ENCODE measurements around the gene TBC1D1.

The TBC1D1 gene

DNA sequence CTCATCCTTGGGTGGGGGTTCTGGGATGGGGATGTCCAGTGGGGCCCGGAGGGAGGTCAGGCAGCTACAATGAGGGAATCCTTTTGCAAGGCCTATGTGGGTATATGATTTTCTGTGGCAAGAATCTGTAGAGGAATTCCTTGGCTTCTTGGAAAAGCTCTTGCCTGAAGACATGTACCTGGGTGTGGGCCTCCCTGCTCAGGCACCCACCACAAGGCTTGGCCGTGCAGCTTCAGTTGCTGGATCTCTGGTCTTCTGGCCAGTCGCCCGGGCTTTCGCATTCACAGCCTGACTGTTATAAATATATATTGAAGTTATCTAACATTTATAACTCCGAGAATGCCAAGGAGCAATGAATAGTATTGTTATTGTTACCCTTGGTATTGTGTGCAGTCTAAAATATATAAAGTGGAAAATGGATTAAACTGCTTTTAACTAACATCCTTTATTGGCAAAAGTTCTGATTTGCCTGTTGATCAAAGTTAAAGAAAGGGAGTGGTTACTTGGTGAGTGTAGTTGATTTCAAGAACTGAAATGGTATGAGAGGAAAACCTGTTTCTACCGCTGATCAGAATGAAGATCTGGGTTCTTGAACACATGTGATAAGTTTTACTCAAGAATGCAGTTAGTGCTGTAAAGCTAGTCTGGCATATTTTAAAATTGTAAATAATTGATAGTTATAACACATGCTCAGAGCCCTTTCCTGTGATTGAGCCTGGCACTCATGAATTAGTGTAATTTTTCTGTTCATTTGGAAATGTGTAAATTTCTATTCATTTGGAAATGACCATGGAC, 105.3 kb downstream of the TBC1D1 start:
- DNase-seq = no peak

DNA sequence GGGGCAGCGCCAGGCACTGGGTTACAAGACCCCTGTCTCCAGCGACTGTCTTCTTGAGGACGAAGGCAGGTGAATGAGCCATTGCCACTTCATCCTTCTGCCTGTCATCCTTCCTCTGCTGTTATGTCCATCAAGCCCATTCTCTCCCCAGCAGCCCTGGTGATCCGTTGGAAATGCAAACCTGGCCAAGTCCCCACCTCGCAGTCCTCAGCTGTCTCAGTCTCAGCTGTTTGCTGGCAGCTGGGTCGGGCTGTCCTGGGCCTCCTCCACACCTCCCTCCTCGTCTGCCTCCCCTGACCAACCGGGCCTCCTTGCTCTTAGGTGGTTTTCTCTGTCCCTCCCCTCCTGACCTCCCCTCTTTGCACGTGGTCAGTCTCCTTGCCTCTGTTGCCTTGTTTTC, 107.3 kb downstream of the TBC1D1 start:
- no peak for DNase-seq

DNA sequence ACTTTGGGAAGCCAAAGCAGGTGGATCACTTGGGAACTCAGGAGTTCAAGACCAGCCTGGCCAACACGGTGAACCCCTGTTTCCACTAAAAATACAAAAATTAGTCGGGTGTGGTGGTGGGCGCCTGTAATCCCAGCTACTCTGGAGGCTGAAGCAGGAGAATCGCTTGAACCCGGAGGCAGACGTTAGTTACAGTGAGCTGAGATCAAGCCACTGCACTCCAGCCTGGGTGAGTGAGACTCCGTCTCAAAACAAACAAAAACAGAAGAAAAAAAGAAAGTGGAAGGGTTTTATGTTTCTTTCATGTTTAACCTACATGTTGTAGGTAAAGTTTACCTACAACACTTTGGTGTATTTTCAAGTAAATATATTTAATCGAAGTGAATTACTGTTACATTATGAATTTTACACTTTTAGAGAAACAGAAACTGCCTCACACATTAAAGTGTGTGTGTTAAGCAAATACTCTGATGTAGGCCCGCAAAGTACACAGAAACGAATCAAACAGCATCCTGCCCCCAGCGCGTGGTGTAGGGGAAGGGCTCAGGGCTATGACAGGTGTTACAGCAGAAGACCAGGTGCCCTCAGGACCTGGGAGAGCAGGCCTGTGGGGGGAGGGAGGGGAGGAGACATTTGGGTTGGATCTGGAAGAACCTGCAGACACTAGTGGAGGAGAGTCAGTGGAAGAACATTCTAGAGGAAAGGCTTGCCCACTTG, 108.3 kb downstream of the TBC1D1 start:
- DNase-seq = no peak

DNA sequence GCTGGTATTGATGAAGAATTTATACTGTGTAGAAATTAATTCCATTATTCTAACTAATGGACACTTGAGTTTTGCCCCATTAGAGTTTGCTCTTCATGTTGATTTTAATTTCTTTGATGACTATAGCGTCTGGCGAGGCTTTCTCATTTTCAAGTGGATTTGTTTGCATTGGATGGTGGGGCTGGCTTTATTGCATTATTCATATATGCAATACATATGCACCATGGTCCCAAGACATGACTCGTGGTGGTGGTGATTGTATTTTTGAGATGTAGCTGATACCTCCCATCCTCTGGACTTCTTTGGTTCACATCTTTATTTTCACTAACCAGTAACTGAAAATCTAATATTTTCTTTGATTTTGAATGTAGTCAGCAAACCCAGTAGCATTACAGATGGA, 109.1 kb downstream of the TBC1D1 start:
- no peak for DNase-seq

DNA sequence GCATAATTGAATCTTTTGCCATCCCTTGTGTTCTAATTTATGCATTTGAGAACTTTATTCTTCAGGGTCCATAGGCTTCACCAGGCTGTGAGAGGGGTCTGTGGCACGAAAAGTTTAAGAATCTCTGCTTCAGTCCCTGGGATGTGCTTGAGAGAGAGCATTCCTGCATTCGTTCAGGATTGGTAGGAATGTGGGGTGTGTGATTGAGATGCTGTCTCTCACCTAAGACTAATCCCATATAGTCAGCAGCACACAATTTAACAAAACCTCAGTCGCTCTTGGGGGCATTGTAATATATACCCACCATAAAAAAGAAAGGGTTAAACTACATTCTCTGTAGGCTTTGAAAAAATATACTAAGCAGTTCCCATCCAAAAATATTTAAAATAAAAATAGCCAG, 111.0 kb downstream of the TBC1D1 start:
- no peak for DNase-seq

DNA sequence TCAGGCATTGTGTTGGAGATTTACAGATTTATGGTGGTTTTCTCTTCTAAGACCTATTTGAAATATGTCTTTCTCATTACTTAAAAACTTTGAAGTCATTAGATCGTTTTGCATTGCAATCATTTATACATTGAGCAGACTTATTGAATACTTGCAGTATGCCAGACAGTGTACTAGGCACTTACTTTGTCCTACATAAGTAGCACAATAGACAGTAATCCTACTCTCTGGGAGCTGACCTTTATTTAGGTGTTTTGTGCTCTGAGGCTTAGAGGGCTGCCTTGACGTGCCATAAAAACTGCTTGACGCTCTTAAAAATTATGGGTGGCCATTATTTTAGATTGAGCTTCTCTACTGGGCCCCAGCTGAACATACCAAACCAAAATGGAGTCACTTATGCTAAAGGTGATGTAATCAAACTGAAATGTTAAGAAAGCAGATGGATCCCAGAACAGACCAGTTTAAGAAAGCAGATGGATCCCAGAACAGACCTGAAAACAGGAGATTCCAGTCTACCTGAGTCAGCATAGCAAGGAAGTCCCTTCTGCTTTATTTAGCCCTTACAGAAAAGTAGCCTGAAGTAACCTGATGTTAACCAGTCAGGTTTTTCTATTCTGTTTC, 111.7 kb downstream of the TBC1D1 start:
- DNase-seq = no peak

DNA sequence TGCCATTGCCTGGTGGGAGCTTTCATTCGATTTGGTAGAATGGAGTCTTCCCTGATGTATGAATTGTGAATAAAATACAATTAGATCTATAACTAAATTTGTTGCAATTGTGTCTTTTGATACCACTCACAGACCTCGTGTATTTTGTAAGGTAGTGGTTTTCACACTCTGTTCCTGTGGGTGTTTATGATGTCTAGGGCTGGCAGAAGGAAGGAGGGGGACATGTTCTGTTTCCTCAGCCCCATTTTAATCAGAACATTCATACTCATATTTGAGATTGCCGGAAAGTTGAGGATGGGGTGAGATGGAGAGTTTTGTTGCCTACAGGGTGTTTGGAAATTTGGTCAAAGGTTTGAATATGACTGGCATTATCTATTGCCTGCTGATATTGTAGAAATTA, 112.2 kb downstream of the TBC1D1 start:
- DNase-seq = no peak

DNA sequence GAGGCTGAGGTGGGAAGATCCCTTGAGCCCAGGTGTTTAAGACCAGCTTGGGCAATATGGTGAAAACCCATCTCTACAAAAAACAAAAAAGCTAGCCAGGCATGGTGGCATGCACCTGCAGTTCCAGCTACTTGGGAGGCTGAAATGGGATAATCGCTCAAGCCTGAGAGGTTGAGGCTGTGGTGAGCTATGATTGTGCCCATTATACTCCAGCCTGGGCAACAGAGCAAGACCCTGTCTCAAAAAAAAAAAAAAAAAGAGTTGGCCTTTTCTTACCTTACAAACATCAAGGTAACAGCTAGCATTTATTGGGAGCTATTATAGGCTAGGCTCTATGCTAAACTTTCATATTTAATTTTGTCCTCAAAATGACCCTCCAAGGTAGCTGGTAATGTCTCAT, 112.7 kb downstream of the TBC1D1 start:
- DNase-seq = no peak

DNA sequence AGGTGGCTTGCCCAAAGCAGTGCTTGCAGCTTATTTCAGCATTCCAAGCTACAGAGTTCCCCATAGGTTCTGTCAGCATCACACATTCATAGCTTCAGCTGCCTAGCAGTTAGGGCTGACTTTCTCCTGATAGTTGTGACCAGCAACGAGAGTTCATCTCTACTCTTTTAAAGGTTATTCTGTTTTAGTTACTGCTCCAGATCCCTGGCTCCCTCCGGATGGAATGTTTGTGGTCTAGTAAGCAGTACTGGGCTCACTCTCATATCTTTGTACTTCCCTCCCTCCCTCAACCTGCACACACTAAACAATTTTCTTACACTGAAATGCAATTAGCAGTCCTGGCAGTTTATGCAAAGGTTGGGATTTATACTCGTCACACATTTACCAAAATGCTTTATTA, 113.2 kb downstream of the TBC1D1 start:
- no peak for DNase-seq

DNA sequence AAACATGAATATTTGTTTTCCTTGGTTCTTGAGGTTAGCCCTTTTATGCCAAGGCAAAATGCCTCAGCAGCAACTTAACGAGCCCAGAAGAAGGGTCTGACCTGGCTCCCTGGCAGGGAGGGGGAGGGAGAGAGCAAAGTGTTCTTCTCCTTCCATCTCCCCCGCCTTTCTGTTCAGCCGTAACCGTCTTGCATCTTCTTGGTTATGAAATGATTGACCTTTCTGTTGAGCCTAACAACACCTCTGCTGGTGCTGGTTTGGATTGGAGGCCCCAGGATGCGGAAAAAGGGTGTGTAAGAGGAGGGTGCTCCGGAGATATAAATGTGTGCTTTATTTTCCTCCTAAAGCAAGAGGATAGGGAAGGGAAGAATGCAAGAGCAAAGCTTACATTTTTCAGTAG, 114.0 kb downstream of the TBC1D1 start:
- DNase-seq = no peak

DNA sequence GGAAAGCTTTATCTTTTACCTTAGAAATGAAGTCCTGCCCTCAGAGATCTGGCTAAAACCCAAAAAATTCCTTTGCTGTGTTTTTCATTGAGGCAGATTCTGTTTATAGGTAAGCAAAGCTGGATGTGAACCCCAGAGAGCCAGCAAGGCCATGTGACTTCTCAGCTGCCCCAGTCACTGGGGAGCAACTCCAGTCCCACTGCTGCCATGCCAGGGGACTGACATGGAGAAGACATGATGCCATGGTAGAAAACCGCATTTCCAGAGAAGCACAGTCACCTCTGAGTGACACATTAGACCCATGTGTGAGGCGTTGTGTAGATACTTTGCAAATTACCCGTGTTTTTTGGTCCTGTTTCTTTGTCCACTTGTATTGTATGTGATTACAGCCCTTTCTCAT, 114.8 kb downstream of the TBC1D1 start:
- DNase-seq = no peak

DNA sequence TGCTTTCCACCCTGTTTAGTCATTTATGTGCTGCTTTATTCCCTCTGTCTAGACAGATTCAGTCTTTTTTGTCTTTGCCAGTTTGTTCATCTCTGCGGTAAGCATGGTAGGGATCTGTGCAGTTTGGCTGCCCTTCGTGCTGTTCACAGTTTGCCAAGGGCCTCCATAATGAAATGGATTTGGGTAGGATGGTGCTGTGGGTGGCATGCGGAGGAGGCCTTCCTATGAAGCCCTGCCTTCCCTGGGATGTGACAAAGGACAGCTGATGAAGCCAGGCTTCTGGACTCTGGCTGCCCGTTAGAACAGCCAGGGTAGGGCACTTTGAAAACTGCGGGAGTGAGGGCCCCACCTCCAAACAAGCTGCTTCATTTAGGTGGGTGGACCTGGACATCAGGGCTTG, 116.8 kb downstream of the TBC1D1 start:
- no peak for DNase-seq

DNA sequence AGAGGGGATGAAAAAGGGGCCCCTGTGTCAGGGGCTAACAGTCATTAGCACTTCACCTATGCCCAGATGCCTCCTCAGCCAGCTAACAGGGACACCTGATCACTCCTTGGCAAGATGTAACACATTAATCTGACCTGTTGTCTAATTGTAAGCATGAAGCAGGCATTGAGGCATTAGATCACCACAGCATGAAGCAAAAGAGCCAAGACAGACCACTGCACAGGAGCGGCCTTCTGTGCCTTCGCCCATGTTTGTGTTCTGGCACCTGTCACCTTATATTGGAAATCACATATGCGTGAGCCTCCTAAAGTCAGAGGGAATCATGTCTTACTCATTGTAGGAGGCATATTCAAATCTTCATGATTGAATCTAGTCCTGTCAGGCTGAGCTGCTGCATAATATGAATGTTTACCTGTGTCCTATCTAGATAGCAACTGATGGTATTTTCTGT, 117.7 kb downstream of the TBC1D1 start:
- no peak for DNase-seq

DNA sequence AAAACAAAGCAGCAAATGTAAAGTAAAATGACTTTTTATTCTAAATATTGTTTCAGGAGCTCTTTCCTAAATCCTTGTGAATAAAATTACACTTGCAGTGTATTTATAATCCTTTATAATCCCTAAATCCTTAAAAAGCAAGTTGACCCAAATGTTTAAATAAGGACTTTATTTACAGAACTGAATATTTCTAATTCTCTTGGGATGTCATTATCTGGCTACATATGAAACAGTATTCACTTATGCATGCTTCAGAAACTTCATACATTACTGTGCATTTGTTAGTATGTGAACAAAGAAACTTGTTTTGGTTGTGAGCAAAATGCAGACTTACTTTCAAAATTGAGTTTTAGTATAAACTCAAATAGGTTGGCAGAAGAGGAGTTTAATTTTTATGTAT, 118.5 kb downstream of the TBC1D1 start:
- no peak for DNase-seq

DNA sequence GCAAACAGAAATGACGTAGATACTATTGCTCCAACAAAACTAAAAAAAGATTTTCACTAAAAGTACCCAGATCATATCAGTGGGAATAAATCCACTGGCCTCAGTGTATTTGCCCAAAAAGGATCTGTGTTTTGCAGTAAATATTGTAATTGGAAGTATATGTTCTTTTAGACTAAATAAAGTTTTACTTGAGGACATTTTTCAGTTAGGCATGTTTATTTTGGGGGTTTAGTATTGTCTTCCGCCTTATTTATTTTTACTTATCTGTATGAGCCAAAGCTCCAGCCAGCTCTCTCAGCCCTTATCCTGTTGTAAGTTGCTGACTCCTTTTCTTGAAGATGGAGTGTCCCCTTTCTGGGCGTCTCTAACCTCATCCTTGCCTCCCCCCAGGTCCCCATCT, 119.1 kb downstream of the TBC1D1 start:
- no peak for DNase-seq

DNA sequence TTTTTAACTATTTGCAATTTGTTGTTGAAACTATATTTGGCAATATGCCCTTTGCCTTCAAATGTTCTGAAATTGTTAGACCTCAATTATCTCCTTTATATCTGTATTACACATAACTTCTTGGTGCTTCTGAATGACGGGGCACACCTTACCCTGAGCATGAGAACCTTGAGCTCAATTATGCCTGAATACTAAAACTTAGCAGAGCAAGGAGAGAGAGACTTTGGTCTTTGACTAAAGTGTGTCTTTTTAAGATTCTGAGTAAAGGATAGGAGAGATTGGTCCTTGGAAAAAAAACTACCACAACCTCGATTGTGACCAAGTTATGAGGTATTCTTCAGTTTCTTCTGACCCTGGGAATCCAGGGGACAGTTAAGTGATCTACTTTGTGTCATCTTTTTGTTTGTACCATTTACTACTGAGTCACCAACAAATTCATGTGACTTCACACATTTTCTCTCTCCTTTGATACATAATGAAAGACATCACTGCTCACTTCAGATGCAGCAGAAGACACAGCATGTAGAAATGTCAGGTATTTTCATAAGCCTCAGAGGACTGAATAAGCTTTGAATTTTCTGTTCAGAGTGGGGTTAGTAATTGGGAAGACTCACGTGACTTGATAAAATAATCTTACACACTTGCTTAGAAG, 120.8 kb downstream of the TBC1D1 start:
- no peak for DNase-seq

DNA sequence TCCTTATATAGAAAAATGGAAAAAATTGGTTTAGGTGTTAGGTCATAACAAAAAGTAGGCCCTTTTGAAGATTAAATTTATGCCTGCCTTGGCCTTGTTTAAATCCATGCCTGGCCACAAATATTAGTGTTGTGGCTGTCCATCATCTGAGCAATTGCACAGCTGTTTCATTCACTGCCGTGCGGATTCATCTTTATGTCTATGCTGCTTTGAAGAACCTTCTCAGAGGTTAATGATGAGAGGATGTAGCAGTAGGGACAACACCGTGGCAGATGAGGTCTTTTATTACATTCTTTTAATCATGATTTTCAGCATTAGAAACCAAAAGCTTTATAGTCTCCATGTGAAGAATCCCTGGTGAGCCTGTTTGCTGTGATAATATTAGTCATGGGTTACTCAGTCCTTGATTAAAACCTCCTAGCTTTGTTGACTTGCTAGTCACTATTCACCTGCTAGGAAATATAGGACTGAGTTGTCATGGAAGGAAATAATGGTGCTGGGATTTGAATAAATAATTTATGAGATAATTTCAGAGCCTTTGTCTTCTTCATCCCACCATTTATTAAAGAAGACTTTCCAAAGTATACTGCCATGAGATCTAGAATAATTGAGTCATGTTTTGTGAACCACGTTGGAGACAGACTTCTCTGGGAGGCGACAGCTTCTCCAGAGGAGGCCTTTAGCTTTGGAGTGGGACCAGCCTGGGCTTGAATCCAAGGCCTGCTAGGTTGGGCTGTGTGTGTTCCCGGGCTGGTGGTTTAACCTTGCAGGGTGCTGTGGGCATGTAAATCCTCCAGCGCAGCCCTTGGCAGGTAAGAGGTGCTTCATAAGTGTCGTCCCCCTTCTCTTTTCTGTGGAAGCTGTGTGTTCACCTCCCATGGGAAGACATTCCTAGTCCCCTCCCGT, 122.8 kb downstream of the TBC1D1 start:
- DNase-seq = no peak

DNA sequence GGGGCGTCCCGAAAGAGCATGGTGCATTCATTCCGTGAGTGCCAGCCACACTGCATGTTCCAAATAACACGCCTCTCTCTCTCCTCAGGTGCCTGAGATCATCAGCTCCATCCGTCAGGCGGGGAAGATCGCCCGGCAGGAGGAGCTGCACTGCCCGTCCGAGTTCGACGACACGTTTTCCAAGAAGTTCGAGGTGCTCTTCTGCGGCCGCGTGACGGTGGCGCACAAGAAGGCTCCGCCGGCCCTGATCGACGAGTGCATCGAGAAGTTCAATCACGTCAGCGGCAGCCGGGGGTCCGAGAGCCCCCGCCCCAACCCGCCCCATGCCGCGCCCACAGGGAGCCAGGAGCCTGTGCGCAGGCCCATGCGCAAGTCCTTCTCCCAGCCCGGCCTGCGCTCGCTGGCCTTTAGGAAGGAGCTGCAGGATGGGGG, 123.6 kb downstream of the TBC1D1 start:
- no peak for DNase-seq

DNA sequence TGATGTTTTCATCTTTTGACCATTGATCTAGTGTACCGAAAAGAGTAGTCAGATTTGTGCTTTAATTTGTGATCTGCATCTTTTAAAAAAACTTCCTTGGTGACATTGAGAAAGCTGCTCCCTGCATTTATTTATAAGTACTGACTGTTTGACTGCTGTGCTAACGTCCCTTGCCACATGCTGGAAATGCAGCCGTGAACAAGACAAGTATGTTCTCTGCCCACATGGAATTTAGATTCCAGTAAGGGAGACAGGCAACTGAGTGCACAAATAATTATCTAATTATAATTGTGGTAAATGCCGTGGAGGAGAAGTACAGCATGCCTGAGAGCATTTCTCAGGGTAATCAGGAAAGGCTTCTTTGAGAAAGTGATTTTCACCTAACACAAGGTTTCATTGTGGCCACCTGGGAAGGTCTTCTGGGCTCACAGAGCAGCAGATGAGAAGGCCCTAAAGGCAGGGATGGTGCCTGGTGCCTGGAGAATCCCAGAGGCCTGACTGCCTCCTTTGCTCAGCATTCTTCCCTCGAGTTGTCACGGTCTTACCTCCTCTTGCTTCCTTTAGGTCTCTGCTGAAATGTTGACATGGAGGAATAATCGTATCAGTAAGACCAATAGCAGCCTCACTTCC, 125.1 kb downstream of the TBC1D1 start:
- DNase-seq = no peak

DNA sequence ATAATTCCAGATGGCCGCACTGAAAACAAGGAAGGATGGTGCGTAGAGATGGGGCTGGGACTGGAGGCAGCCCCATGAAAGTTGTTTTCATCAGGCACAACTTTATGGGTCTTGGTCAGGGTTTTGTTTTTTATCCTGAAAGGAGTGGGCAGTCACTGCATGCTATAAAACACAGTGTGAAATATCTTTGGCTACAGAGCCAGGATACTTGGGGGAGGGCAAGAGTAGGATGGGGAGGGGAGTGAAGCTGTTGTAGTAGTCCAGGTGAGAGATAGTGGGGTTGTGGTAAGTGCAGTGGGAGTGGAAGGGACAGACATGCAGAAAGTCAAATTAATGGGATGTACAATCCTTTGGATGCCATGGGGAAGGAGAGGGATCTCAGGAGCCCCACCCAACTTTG, 125.8 kb downstream of the TBC1D1 start:
- no peak for DNase-seq

DNA sequence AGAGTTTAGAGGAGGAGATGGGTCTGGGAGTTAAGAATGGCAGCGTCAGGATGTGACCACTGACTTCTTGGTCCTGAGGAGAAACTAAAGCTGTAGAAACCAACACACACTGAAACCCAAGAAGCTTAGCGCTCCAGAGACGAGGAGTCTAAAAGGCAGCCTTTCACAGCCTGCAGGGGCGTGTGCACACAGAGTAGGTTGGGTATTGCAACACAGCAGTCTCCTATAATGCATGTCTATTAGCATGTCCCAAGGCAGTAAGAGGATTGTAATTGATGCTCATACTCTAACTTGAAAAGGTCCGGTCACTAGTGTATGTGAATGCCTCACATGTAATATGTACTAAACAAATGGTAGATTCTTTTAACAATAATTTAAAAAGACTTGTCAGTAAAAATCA, 126.7 kb downstream of the TBC1D1 start:
- no peak for DNase-seq

DNA sequence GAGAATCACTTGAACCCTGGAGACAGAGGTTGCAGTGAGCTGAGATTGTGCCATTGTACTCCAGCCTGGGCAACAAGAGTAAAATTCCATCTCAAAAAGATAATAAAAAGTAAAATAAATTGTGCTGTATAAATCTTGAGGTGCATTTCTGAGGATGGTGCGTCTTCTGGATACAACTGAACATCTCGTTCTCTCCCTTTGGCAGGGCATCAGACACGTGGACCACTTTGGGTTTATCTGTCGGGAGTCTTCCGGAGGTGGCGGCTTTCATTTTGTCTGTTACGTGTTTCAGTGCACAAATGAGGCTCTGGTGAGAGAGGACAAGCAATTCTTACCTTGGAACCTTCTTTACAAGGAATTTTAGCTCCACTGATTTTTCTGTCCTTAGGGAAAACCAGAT, 129.5 kb downstream of the TBC1D1 start:
- DNase-seq = no peak
